Measurements from ENCODE around the gene BNIP5. TPM values are rescaled to one million over a fixed set of nuclear protein-coding genes. Genes with fewer than 3 reads are reported as not detected.

BNIP5 gene
- total and polyA plus RNA-seq, 3 donors from 2014 or later, result 0.68 to 0.96 (median 0.87) TPM

- WGBS, 2 donors, result 36 to 49% methylated on average over 15 of the region's 15 CpGs
- H3K4me1 ChIP-seq, result peaks cover 32% of the 10 kb centered on the region
- peak; percentile 85 for DNase-seq
- H3K9me3 ChIP-seq, result no peaks in the 10 kb centered on the region
- no peak overlapping the region for H3K4me3 ChIP-seq
- H3K36me3 ChIP-seq (ENCODE audit: low read depth, missing control alignments), result no peaks in the 10 kb centered on the region
- TF ChIP-seq, protein P1, sequence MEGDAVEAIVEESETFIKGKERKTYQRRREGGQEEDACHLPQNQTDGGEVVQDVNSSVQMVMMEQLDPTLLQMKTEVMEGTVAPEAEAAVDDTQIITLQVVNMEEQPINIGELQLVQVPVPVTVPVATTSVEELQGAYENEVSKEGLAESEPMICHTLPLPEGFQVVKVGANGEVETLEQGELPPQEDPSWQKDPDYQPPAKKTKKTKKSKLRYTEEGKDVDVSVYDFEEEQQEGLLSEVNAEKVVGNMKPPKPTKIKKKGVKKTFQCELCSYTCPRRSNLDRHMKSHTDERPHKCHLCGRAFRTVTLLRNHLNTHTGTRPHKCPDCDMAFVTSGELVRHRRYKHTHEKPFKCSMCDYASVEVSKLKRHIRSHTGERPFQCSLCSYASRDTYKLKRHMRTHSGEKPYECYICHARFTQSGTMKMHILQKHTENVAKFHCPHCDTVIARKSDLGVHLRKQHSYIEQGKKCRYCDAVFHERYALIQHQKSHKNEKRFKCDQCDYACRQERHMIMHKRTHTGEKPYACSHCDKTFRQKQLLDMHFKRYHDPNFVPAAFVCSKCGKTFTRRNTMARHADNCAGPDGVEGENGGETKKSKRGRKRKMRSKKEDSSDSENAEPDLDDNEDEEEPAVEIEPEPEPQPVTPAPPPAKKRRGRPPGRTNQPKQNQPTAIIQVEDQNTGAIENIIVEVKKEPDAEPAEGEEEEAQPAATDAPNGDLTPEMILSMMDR (IDR thresholded peaks at IDR 0.05), result no peak
- no peak for TF ChIP-seq POLR2A (IDR thresholded peaks at IDR 0.05)
- intact Hi-C loops (cut with DNase I; ENCODE audit: low total_unique reads), result loop anchor here (10.0 kb wide), 1 partner anchor 46 kb away; no protein-coding TSS in a partner anchor
- H3K27me3 ChIP-seq, result no peaks in the 10 kb centered on the region
- H3K27ac ChIP-seq, result peak overlapping the region; percentile 60 to 80
Measured at GRCh38 chr6:36350681-36351571, 14.2 kb upstream of the BNIP5 start.

- Histone ChIP-seq H3K36me3 (ENCODE audit: low read depth, missing control alignments) (no peaks in the 10 kb centered on the region), H3K4me1 (peaks cover 35% of the 10 kb centered on the region), H3K27ac (peak overlapping the region; percentile 60 to 80), H3K27me3 (no peaks in the 10 kb centered on the region), H3K4me3 (no peak overlapping the region), H3K9me3 (no peaks in the 10 kb centered on the region)
- WGBS, 2 donors, result 82 to 86% methylated on average over 4 of the region's 4 CpGs
- TF ChIP-seq, protein P1 (IDR thresholded peaks at IDR 0.05), result no peak
- no peak for TF ChIP-seq POLR2A (IDR thresholded peaks at IDR 0.05)
- no peak for DNase-seq
- intact Hi-C loops (cut with DNase I; ENCODE audit: low total_unique reads), result loop anchor here (10.0 kb wide), 1 partner anchor 45 kb away; no protein-coding TSS in a partner anchor
Measured at GRCh38 chr6:36350082-36350481, 13.4 kb upstream of the BNIP5 start.

GRCh38 chr6:36349240-36349639, 12.6 kb upstream of the BNIP5 start:
- intact Hi-C loops (cut with DNase I; ENCODE audit: low total_unique reads), result no loop called here
- WGBS, 2 donors, result 82 to 85% methylated on average over 6 of the region's 6 CpGs
- H3K27ac ChIP-seq, result peak overlapping the region; percentile 60 to 80

DNA sequence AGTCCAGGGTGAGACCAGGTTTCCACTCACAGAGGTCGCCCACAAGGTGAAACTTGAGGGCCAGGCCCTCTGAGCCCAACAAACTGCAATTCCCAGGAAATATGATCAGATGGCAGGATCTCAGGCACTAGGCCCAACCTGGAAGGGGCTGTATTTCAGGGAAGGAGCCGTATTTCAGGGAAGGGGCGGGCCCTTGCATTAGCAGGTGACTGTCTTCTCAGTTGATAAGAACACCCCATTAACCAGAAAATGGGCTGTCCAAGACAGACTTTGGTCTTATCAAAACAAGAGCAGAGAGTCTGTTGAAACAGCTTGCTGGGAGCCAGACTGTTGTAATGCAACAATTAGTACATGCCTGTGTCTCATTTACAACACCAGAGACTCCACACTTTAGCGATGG, 10.9 kb upstream of the BNIP5 start:
- H3K4me3 ChIP-seq, result no peak overlapping the region
- peaks cover 35% of the 10 kb centered on the region for H3K4me1 ChIP-seq
- no peak for DNase-seq
- no peaks in the 10 kb centered on the region for H3K9me3 ChIP-seq
- no peak for TF ChIP-seq POLR2A (IDR thresholded peaks at IDR 0.05)
- TF ChIP-seq, protein P1 (IDR thresholded peaks at IDR 0.05), result no peak
- H3K27ac ChIP-seq, result no peak overlapping the region
- H3K36me3 ChIP-seq (ENCODE audit: low read depth, missing control alignments), result no peaks in the 10 kb centered on the region
- H3K27me3 ChIP-seq, result no peaks in the 10 kb centered on the region
- intact Hi-C loops (cut with DNase I; ENCODE audit: low total_unique reads), result no loop called here
- 85 to 92% methylated on average over 4 of the region's 4 CpGs for WGBS, 2 donors

More at GRCh38 chr6:36349240-36349639, 12.6 kb upstream of the BNIP5 start:
- no peaks in the 10 kb centered on the region for H3K36me3 ChIP-seq (ENCODE audit: low read depth, missing control alignments)
- H3K9me3 ChIP-seq, result no peaks in the 10 kb centered on the region
- H3K4me3 ChIP-seq, result no peak overlapping the region
- H3K27me3 ChIP-seq, result no peaks in the 10 kb centered on the region
- DNase-seq, result no peak
- no peak for TF ChIP-seq POLR2A (IDR thresholded peaks at IDR 0.05)
- TF ChIP-seq, protein P1 (IDR thresholded peaks at IDR 0.05), result no peak
- H3K4me1 ChIP-seq, result peaks cover 35% of the 10 kb centered on the region

Data from testis (tissue), 3 donors.